ENCODE measurements around the gene LYRM4. TPM values are rescaled to one million over a fixed set of nuclear protein-coding genes. Genes with fewer than 3 reads are reported as not detected.
"Not testable (repeated sequence)": the region's sequence is repeated elsewhere in the genome, so short reads cannot be mapped to it uniquely, and the experiment has no call there.

LYRM4 gene
- total and polyA plus RNA-seq, 2 donors (not counting 1 experiment from before 2014, with no cell fraction given), result 14.5 to 31.9 TPM

DNA sequence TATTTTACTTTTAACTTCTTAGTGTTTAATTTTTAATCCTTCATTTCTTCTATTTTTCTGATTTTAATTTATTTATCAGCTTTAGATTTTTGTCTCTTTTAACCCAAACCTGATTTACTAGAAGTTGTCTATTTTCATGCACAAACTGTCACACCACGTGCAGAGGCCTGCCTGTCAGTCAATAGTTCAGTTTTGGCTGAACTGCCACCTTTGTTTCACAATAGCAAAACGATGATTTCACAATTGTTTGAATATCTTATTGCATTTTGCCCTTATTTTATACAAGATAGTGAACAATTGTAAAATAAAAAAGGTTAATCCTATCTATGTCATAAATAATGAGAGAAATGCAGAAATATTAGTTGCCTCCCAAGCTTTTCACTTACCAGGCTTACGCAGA, 199.6 kb downstream of the LYRM4 start:
- Histone ChIP-seq H2AFZ (ENCODE audit: low read length) (no peak overlapping the region), H3K4me1 (ENCODE audit: control insufficient read depth, extremely low read depth, insufficient read depth, low read length) (no peaks in the 10 kb centered on the region), H3K4me2 (ENCODE audit: extremely low read depth, insufficient read depth, low read length) (no peak overlapping the region), H3K9ac (ENCODE audit: insufficient read depth, low read length) (no peak overlapping the region), H3K27me3 (ENCODE audit: control insufficient read depth, insufficient read depth, low read length) (no peaks in the 10 kb centered on the region), H3K9me3 (ENCODE audit: control insufficient read depth, insufficient read depth, low read depth, low read length) (no peaks in the 10 kb centered on the region), H3K27ac (ENCODE audit: insufficient read depth, low read length) (no peak overlapping the region), H3K79me2 (ENCODE audit: control insufficient read depth, insufficient read depth, low read length) (no peaks in the 10 kb centered on the region), H4K20me1 (ENCODE audit: control insufficient read depth, extremely low read depth, insufficient read depth, low read length) (no peaks in the 10 kb centered on the region), H3K36me3 (ENCODE audit: control insufficient read depth, insufficient read depth, low read length) (no peaks in the 10 kb centered on the region), H3K4me3 (replicated peaks in 1 of 4; ENCODE audit: control extremely low read depth in 1 of 4, insufficient read depth in 1 of 4, low read depth in 3 of 4, low read length in 4 of 4) (no peak overlapping the region)
- DNase-seq (ENCODE audit: low read depth in 2 of 2), result peak in 1 of 2 donors; percentile 25
- TF ChIP-seq, protein P1, sequence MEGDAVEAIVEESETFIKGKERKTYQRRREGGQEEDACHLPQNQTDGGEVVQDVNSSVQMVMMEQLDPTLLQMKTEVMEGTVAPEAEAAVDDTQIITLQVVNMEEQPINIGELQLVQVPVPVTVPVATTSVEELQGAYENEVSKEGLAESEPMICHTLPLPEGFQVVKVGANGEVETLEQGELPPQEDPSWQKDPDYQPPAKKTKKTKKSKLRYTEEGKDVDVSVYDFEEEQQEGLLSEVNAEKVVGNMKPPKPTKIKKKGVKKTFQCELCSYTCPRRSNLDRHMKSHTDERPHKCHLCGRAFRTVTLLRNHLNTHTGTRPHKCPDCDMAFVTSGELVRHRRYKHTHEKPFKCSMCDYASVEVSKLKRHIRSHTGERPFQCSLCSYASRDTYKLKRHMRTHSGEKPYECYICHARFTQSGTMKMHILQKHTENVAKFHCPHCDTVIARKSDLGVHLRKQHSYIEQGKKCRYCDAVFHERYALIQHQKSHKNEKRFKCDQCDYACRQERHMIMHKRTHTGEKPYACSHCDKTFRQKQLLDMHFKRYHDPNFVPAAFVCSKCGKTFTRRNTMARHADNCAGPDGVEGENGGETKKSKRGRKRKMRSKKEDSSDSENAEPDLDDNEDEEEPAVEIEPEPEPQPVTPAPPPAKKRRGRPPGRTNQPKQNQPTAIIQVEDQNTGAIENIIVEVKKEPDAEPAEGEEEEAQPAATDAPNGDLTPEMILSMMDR (conservative IDR thresholded peaks at IDR 0.05 in 1 of 2, IDR thresholded peaks at IDR 0.05 in 1 of 2; ENCODE audit: low read depth in 1 of 2, low read length in 2 of 2), result no peak
- TF ChIP-seq EZH2 (IDR thresholded peaks at IDR 0.05; ENCODE audit: low read length, missing control alignments), result no peak

DNA sequence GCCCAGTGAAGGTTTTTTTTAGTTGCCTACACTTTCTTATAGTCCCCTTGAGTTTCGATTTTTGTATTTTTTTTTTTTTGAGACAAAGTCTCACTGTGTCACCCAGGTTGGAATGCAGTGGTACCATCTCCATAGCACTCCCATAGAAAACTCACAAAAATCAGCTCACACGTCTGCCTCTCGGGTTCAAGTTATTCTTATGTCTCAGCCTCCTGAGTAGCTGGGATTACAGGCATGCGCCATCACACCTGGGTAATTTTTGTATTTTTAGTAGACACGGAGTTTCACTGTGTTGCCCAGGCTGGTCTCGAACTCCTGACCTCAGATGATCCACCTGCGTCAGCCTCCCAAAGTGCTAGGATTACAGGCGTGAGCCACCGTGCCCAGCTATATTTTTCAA, 200.3 kb downstream of the LYRM4 start:
- H3K27me3 ChIP-seq (ENCODE audit: control insufficient read depth, insufficient read depth, low read length); H4K20me1 ChIP-seq (ENCODE audit: control insufficient read depth, extremely low read depth, insufficient read depth, low read length); H3K79me2 ChIP-seq (ENCODE audit: control insufficient read depth, insufficient read depth, low read length); H3K36me3 ChIP-seq (ENCODE audit: control insufficient read depth, insufficient read depth, low read length); H3K9me3 ChIP-seq (ENCODE audit: control insufficient read depth, insufficient read depth, low read depth, low read length); H3K4me2 ChIP-seq (ENCODE audit: extremely low read depth, insufficient read depth, low read length); H2AFZ ChIP-seq (ENCODE audit: low read length); H3K9ac ChIP-seq (ENCODE audit: insufficient read depth, low read length); H3K4me1 ChIP-seq (ENCODE audit: control insufficient read depth, extremely low read depth, insufficient read depth, low read length); DNase-seq (ENCODE audit: low read depth in 2 of 2); H3K27ac ChIP-seq (ENCODE audit: insufficient read depth, low read length); H3K4me3 ChIP-seq (replicated peaks in 1 of 4; ENCODE audit: control extremely low read depth in 1 of 4, insufficient read depth in 1 of 4, low read depth in 3 of 4, low read length in 4 of 4): not testable (repeated sequence)

DNA sequence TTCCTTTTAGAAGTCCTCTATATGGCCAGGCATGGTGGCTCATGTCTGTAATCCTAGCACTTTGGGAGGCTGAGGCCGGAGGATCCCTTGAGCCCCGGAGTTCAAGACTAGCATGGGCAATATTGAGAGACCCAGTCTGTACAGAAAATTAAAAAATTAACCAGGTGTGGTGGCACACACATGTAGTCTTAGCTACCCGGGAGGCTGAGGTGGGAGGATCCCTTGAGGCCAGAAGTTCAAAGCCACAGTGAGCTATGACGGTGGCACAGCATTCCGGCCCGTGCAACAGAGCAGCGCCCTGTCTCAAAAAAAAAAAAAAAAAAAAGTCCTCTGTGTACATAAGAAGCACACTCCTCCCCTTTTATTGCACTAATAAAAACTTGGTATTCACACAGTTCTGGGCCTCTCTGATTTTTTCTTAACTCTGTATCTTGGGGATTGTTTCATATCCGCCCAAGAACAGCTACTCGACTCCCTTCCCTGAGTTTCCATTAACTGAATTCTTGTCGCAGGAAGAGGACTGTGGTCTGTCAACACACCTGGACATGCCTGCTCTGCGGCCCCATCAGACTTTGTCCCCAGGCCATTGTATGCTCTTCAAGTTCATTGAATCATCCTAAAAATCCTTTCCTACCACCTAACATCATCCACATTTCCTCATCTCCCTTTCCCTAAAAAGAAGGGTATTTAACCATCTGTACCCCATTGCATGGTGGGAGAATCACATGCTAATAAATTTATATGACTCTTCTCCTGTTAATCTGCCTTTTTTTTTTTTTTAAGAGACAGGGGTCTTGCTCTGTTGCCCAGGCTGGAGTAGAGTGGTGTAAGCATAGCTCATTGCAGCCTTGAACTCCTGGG, 201.5 kb downstream of the LYRM4 start:
- Histone ChIP-seq H3K27me3 (ENCODE audit: control insufficient read depth, insufficient read depth, low read length) (no peaks in the 10 kb centered on the region), H3K4me1 (ENCODE audit: control insufficient read depth, extremely low read depth, insufficient read depth, low read length) (no peaks in the 10 kb centered on the region), H3K9me3 (ENCODE audit: control insufficient read depth, insufficient read depth, low read depth, low read length) (no peaks in the 10 kb centered on the region), H3K36me3 (ENCODE audit: control insufficient read depth, insufficient read depth, low read length) (no peaks in the 10 kb centered on the region), H3K79me2 (ENCODE audit: control insufficient read depth, insufficient read depth, low read length) (no peaks in the 10 kb centered on the region), H3K4me3 (replicated peaks in 1 of 4; ENCODE audit: control extremely low read depth in 1 of 4, insufficient read depth in 1 of 4, low read depth in 3 of 4, low read length in 4 of 4) (no peak overlapping the region), H3K27ac (ENCODE audit: insufficient read depth, low read length) (no peak overlapping the region), H3K9ac (ENCODE audit: insufficient read depth, low read length) (no peak overlapping the region), H2AFZ (ENCODE audit: low read length) (no peak overlapping the region), H3K4me2 (ENCODE audit: extremely low read depth, insufficient read depth, low read length) (no peak overlapping the region), H4K20me1 (ENCODE audit: control insufficient read depth, extremely low read depth, insufficient read depth, low read length) (no peaks in the 10 kb centered on the region)
- no peak for DNase-seq (ENCODE audit: low read depth in 2 of 2)
- TF ChIP-seq, protein P1 (conservative IDR thresholded peaks at IDR 0.05 in 1 of 2, IDR thresholded peaks at IDR 0.05 in 1 of 2; ENCODE audit: low read depth in 1 of 2, low read length in 2 of 2), result no peak
- no peak for TF ChIP-seq EZH2 (IDR thresholded peaks at IDR 0.05; ENCODE audit: low read length, missing control alignments)

Other genes with a start within 250 kb of the LYRM4 start
- 2.1 and 3.3 TPM in 2 replicates for gene PPP1R3G, start 175.6 kb downstream of the LYRM4 start, total RNA-seq
- gene PPP1R3G, start 175.6 kb downstream of the LYRM4 start, polyA plus RNA-seq, result 0.10 and 0.72 TPM in 2 replicates
- 18.5 and 22.6 TPM in 2 replicates for gene FARS2, start 563 bp upstream of the LYRM4 start, total RNA-seq
- 11.0 and 16.6 TPM in 2 replicates for gene FARS2, start 563 bp upstream of the LYRM4 start, polyA plus RNA-seq